DND-41 (cell line): Measurements from ENCODE around the gene CHPF.

ENCODE experiments used
- ATAC-seq: fragments of 200-7000 bp; cut with Tn5 transposase; 3 replicates; pipeline ENCODE4 v1.9.1; 2021; ENCODE audit warnings: low read depth; ENCODE audit not compliant: insufficient read depth
- DNase-seq: peaks from one replicate; pipeline ENCODE4 v3.0.0-alpha.2; 2020
- H2AFZ ChIP-seq: 2 replicates; pipeline ENCODE4 v1.6.0; 2012; ENCODE audit warnings: low read depth, low read length
- H3K27ac ChIP-seq: 2 replicates; pipeline ENCODE4 v1.5.1; 2012; ENCODE audit warnings: low read length, inconsistent platforms
- H3K27me3 ChIP-seq: fragments of 200-600 bp; sonication (generic); 2 replicates; pipeline ENCODE4 v1.6.0; 2012; ENCODE audit warnings: low read length, mild to moderate bottlenecking, inconsistent platforms; ENCODE audit not compliant: insufficient read depth, poor library complexity
- H3K36me3 ChIP-seq: 2 replicates; pipeline ENCODE4 v1.5.1; 2012; ENCODE audit warnings: low read length, inconsistent platforms; ENCODE audit not compliant: insufficient read depth
- H3K4me1 ChIP-seq: 2 replicates; pipeline ENCODE4 v1.5.1; 2012; ENCODE audit warnings: mild to moderate bottlenecking, low read length; ENCODE audit not compliant: insufficient read depth
- H3K4me2 ChIP-seq: 2 replicates; pipeline ENCODE4 v1.6.0; 2012; ENCODE audit warnings: mild to moderate bottlenecking, moderate library complexity, low read length, inconsistent platforms; ENCODE audit not compliant: insufficient read depth
- H3K4me3 ChIP-seq, 2 experiments: fragments of 200-600 bp in 1 of 2; shearing (Covaris generic) in 1 of 2; 2 replicates each; pipeline ENCODE4 v1.5.1; 2012 to 2016; ENCODE audit warnings: inconsistent platforms in 2 of 2, low read length in 2 of 2, mild to moderate bottlenecking in 2 of 2, low read depth in 1 of 2, moderate library complexity in 1 of 2
- H3K79me2 ChIP-seq: 2 replicates; pipeline ENCODE4 v1.6.0; 2012; ENCODE audit warnings: low read length, inconsistent platforms; ENCODE audit not compliant: insufficient read depth
- H3K9ac ChIP-seq: 2 replicates; pipeline ENCODE4 v1.6.0; 2012; ENCODE audit warnings: low read depth, mild to moderate bottlenecking, inconsistent platforms, low read length, moderate library complexity
- H3K9me3 ChIP-seq: 2 replicates; pipeline ENCODE4 v1.5.1; 2012; ENCODE audit warnings: low read length, moderate library complexity, mild to moderate bottlenecking, inconsistent platforms; ENCODE audit not compliant: insufficient read depth, severe bottlenecking
- H4K20me1 ChIP-seq: 2 replicates; pipeline ENCODE4 v1.6.0; 2012; ENCODE audit warnings: low read length; ENCODE audit not compliant: insufficient read depth
- EZH2 ChIP-seq: IDR thresholded peaks from 3 replicates; pipeline ENCODE4 v1.6.1; 2012; ENCODE audit warnings: borderline replicate concordance, low read depth, mild to moderate bottlenecking, moderate library complexity, low read length, inconsistent platforms; ENCODE audit not compliant: severe bottlenecking
- TF ChIP-seq, protein P1 (sequence below): IDR thresholded peaks from 2 replicates; pipeline ENCODE4 v1.5.1; 2012; ENCODE audit warnings: borderline replicate concordance, low read length, moderate library complexity, mild to moderate bottlenecking; ENCODE audit not compliant: poor library complexity, severe bottlenecking; ENCODE audit errors: extremely low read depth

The CHPF gene

DNA sequence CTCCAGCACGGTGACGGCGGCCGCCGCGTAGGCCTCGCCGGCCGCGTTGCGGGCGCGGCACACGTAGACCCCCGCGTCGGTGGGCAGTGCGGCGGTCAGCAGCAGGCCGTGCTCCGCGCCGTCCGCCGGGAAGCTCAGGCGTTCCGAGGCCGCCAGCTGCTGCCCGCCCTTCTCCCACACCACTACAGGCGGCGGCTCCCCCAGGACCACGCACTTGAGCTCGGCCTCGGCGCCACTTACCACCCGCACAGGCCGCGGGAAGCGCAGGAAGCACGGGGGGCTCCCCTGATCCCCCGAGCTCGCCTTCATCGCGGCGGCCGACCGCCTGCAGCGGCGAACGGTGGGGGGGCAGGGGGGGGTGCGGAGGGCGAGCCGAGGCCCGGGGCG, 27.3 kb upstream of the CHPF start:
- ATAC-seq = peak; percentile 63
- TF ChIP-seq, protein P1, sequence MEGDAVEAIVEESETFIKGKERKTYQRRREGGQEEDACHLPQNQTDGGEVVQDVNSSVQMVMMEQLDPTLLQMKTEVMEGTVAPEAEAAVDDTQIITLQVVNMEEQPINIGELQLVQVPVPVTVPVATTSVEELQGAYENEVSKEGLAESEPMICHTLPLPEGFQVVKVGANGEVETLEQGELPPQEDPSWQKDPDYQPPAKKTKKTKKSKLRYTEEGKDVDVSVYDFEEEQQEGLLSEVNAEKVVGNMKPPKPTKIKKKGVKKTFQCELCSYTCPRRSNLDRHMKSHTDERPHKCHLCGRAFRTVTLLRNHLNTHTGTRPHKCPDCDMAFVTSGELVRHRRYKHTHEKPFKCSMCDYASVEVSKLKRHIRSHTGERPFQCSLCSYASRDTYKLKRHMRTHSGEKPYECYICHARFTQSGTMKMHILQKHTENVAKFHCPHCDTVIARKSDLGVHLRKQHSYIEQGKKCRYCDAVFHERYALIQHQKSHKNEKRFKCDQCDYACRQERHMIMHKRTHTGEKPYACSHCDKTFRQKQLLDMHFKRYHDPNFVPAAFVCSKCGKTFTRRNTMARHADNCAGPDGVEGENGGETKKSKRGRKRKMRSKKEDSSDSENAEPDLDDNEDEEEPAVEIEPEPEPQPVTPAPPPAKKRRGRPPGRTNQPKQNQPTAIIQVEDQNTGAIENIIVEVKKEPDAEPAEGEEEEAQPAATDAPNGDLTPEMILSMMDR = no peak
- TF ChIP-seq EZH2 = no peak
- no peak for DNase-seq
- Histone ChIP-seq H3K9me3 (no peaks in the 10 kb centered on the region), H4K20me1 (no peaks in the 10 kb centered on the region), H3K27me3 (peaks cover 8% of the 10 kb centered on the region), H3K27ac (no peak overlapping the region), H3K4me3 (peak overlapping the region in 1 of 2 experiments; percentile 58; a peak in 3 of 4 replicates), H3K79me2 (no peaks in the 10 kb centered on the region), H3K4me2 (peak overlapping the region; percentile 64), H3K36me3 (no peaks in the 10 kb centered on the region; the same call in 1 of the 2 replicates), H2AFZ (peak overlapping the region; percentile 68), H3K9ac (peak overlapping the region; percentile 60), H3K4me1 (peaks cover 9% of the 10 kb centered on the region)

DNA sequence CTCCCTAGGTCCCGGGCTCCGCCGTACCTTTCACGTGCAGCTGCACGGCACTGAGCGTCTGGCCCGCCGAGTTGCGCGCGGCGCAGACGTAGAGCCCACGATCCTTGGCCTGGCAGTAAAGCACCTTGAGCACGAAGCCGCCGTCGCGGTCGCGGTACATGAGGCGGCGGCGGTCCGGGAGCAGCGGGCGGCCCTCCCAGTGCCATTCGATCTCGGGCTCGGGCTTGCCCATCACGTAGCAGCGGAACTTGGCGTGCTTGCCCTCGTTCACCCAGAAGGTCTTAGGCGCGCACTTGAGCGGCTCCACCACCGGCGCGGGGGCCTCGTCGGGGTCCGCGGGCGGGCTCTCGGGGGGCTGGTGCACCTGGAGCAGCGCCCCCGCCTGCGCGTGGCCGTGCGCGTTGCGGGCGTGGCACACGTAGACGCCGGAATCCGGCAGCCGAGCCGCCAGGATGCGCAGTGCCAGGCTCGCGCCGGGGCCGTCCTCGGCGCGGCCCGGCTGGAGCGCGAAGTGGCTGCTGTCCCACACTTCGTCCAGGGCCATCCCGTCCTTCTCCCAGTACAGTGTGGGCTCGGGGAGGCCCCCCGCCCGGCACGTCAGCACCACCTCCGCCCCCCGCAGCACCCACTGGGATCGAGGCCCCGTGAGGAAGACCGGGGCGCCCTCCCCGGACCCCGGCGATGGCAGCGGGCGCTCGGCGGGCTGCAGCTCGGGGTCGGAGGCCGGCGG, 26.8 kb upstream of the CHPF start:
- peak; percentile 4; the same call in 2 of the 3 replicates for ATAC-seq
- Histone ChIP-seq H3K9ac (peak overlapping the region; percentile 60), H2AFZ (peak overlapping the region; percentile 68; the same call in 1 of the 2 replicates), H3K36me3 (no peaks in the 10 kb centered on the region; the same call in 1 of the 2 replicates), H3K27me3 (peaks cover 8% of the 10 kb centered on the region), H4K20me1 (no peaks in the 10 kb centered on the region), H3K4me2 (peak overlapping the region; percentile 64), H3K4me1 (peaks cover 9% of the 10 kb centered on the region), H3K4me3 (peak overlapping the region in 1 of 2 experiments; percentile 58; a peak in 2 of 4 replicates), H3K79me2 (no peaks in the 10 kb centered on the region), H3K27ac (no peak overlapping the region), H3K9me3 (no peaks in the 10 kb centered on the region)
- no peak for DNase-seq
- no peak for TF ChIP-seq EZH2
- TF ChIP-seq, protein P1 = no peak

GRCh38 chr2:219569635-219570034, 26.0 kb upstream of the CHPF start:
- Histone ChIP-seq H3K27ac (no peak overlapping the region), H3K9ac (no peak overlapping the region), H3K4me3 (no peak overlapping the region), H3K27me3 (peaks cover 8% of the 10 kb centered on the region), H3K4me2 (no peak overlapping the region), H2AFZ (no peak overlapping the region), H3K4me1 (peaks cover 9% of the 10 kb centered on the region), H3K79me2 (no peaks in the 10 kb centered on the region), H3K9me3 (no peaks in the 10 kb centered on the region), H4K20me1 (no peaks in the 10 kb centered on the region), H3K36me3 (no peaks in the 10 kb centered on the region; the same call in 1 of the 2 replicates)
- no peak for TF ChIP-seq EZH2
- no peak for DNase-seq
- ATAC-seq = no peak

DNA sequence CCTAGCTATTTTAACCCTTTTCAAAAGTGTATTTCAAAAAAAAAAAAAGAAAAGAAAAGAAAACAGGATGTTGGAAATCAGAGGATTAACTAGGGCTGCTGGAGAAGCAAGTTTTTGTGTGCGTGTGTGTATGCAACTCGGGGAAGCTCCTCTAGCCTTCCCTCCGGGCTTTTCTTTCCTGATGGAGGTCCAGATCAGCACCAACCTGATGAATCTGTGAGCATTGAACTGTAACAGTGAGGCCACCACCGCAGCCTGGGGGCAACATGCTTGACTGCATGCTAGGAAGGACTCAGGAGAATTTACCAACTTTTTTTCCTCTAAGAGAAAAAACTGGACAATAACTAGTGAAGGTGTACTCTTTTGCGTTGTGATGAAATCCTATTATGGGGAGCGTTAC, 25.4 kb upstream of the CHPF start:
- no peak for ATAC-seq
- TF ChIP-seq, protein P1 = no peak
- H3K27me3 ChIP-seq = peaks cover 8% of the 10 kb centered on the region

More for the DNA sequence above, 25.4 kb upstream of the CHPF start:
- H3K9ac ChIP-seq = no peak overlapping the region
- H3K4me2 ChIP-seq = no peak overlapping the region
- H3K4me1 ChIP-seq = peaks cover 9% of the 10 kb centered on the region
- no peak overlapping the region for H3K4me3 ChIP-seq
- no peaks in the 10 kb centered on the region for H4K20me1 ChIP-seq
- no peaks in the 10 kb centered on the region; the same call in 1 of the 2 replicates for H3K36me3 ChIP-seq
- H2AFZ ChIP-seq = no peak overlapping the region
- H3K9me3 ChIP-seq = no peaks in the 10 kb centered on the region
- no peak for DNase-seq
- no peaks in the 10 kb centered on the region for H3K79me2 ChIP-seq
- H3K27ac ChIP-seq = no peak overlapping the region
